ENCODE measurements around the gene LGR6. TPM values are rescaled to one million over a fixed set of nuclear protein-coding genes. Genes with fewer than 3 reads are reported as not detected.
"Not testable (repeated sequence)": the region's sequence is repeated elsewhere in the genome, so short reads cannot be mapped to it uniquely, and the experiment has no call there.

Gene LGR6
- 0.90 TPM for polyA plus RNA-seq (ENCODE audit: insufficient read length)
- long read RNA-seq, donor 1 = 0 reads
- long read RNA-seq, donor 2 = 0 reads
- long read RNA-seq, donor 3 = 0 reads
- long read RNA-seq, donor 4 = 0 reads
- long read RNA-seq, donor 5 = 0 reads
- long read RNA-seq, donor 6 = 0 reads
- long read RNA-seq, donor 7 = 0 reads
- long read RNA-seq, donor 8 = 0 reads

- DNase-seq = no peak
Observed at GRCh38 chr1:202193614-202194327, at the start of gene LGR6. Gene LGR6 (plus strand): TSS chr1:202193799. CDS start chr1:202193990, 191 bp downstream.

- DNase-seq = peak; percentile 61
Observed at GRCh38 chr1:202144402-202145067, 49.1 kb upstream of the LGR6 start, which contains the start of gene ARL8A. Gene ARL8A (minus strand): TSS chr1:202144737. CDS start chr1:202144572, 165 bp downstream.

GRCh38 chr1:202145068-202145743, 48.4 kb upstream of the LGR6 start:
- DNase-seq = no peak

- not testable (repeated sequence) for DNase-seq
Observed at GRCh38 chr1:202145744-202146140, 47.9 kb upstream of the LGR6 start.

- DNase-seq = no peak
Observed at GRCh38 chr1:202146279-202146678, 47.3 kb upstream of the LGR6 start.

GRCh38 chr1:202146993-202147392, 46.6 kb upstream of the LGR6 start:
- DNase-seq = no peak

- no peak for DNase-seq
Observed at GRCh38 chr1:202148391-202148790, 45.2 kb upstream of the LGR6 start.

- DNase-seq = no peak
Observed at GRCh38 chr1:202149566-202149965, 44.0 kb upstream of the LGR6 start.

GRCh38 chr1:202150187-202150586, 43.4 kb upstream of the LGR6 start:
- no peak for DNase-seq

- DNase-seq = no peak
Observed at GRCh38 chr1:202150602-202151001, 43.0 kb upstream of the LGR6 start.

GRCh38 chr1:202151045-202151444, 42.6 kb upstream of the LGR6 start:
- DNase-seq = no peak

- no peak for DNase-seq
Observed at GRCh38 chr1:202152399-202152798, 41.2 kb upstream of the LGR6 start.

GRCh38 chr1:202153284-202153683, 40.3 kb upstream of the LGR6 start:
- DNase-seq = no peak

GRCh38 chr1:202154148-202154765, 39.3 kb upstream of the LGR6 start:
- DNase-seq = no peak

GRCh38 chr1:202154766-202155477, 38.7 kb upstream of the LGR6 start:
- DNase-seq = peak; percentile 85

- DNase-seq = no peak
Observed at GRCh38 chr1:202155478-202156021, 38.0 kb upstream of the LGR6 start.

GRCh38 chr1:202156590-202156989, 37.0 kb upstream of the LGR6 start:
- no peak for DNase-seq

GRCh38 chr1:202157945-202158344, 35.7 kb upstream of the LGR6 start:
- DNase-seq = no peak

- no peak for DNase-seq
Observed at GRCh38 chr1:202158810-202159533, 34.6 kb upstream of the LGR6 start.

GRCh38 chr1:202159534-202160371, 33.8 kb upstream of the LGR6 start:
- no peak for DNase-seq

Measured in left kidney (tissue), 8 donors.